HG03280 (cell line): ENCODE measurements around the gene PCGF6.

Experiments
- ATAC-seq: cut with Tn5 transposase; IDR thresholded peaks from one replicate; pipeline ENCODE4 v1.9.1; 2021; ENCODE audit warnings: mild to moderate bottlenecking, moderate library complexity; ENCODE audit not compliant: unreplicated experiment

PCGF6 gene

GRCh38 chr10:103327906-103328305 is 23.0 kb downstream of the PCGF6 start:
- ATAC-seq = no peak

- no peak for ATAC-seq
These were observed 34.9 kb downstream of the PCGF6 start for GRCh38 chr10:103316087-103316486.

GRCh38 chr10:103310197-103310596 is 40.7 kb downstream of the PCGF6 start:
- ATAC-seq = no peak

DNA sequence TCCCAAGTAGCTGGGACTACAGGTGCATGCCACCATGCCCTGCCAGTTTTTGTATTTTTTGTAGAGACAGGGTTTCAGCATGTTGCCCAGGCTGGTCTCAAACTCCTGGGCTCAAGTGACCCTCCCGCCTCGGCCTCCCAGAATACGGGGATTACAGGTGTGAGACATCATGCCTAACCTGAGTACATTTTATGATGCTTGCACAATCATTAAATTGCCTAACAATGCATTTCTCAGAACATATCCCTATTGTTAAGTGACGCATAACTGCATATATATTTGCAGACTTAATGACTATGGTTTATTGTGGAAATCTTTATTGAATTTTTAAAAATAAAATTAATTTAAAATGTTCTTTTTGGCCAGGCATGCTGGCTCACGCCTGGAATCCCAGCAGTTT is 43.3 kb downstream of the PCGF6 start:
- ATAC-seq = no peak

DNA sequence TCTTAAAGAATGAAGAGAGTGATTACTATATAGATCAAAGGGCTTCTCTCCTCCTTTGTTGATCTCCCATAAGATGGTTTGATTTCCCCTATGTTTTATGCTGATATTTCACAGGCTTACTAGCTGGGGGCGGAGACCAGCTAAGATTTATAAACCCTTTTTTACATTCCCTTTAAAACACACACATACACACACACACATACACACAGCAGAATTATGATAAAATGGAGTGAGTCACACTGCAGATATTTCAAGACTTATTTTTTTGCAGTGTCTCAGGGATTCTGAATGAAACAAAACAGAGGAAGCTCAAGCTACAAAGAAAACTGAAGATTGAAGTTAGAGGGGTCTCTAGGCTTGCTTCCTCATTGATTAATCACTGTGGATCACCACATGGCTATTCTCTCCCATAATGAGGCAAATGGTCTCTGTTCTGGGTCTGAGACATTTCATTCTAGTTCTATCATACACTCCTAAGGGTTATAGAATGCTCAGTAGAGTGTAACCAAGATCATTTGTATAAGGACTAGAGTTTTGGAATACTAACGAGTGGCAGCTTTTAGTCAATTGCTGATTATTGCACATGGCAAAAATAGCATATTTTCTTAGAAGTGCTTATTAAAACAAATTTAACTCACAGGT is 55.4 kb downstream of the PCGF6 start:
- no peak for ATAC-seq

DNA sequence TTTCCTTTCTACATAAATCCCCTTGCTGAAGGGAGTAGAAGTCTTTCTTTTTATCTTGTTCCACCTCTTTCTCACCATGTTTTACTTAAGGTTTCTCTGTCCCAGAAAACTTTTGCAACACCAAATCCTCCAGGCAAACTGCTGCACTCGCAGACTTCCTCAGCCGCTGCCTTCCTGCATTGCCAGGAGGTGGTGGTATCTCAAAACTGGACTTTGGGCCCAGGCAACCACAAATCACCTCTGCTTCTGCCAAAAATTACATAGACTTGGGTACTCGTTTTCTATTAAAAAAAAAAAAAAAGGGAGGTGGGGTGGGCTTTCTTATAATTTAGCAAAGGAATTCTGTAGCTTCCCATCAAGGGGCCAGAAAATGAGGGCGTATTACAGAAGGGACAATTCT is 59.4 kb downstream of the PCGF6 start:
- ATAC-seq = no peak

DNA sequence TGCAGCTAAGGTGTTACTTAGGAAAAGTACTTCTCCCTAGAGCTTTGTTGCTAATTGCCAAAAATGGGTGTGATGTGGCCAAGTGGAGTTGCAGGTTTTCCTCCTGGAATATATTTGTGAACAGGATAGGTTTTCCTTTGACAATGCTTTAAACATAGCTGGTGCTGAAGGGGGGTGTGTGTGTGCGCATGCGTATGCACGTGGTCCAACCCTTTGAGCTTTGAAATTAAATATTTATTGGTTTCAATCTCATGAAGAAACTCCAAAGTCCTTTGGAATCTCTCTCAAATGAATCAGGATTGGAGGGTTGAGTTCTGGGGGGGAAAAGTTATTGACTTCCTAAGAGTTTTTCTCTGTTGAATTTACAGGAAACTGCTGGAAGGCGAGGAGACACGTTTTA is 62.9 kb downstream of the PCGF6 start:
- no peak for ATAC-seq

DNA sequence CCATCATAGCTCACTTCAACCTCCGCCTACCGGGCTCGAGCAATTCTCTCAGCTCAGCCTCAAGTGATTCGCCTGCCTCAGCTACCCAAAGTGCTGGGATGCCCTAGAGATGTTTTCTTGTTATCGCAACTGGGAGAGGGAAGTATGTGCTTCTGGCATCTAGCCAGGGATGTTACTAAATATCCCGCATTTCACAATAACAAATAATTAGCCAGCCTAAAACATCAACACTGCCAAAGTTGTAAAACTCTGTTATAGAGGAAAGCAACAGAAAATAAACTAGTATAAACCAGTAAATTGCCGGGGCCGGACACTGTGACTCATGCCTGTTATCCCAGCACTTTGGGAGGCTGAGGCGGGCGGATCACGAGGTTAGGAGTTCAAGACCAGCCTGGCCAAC is 66.8 kb downstream of the PCGF6 start:
- no peak for ATAC-seq

- ATAC-seq = no peak
These were observed 68.0 kb downstream of the PCGF6 start for GRCh38 chr10:103282961-103283360.

GRCh38 chr10:103281753-103282152 is 69.2 kb downstream of the PCGF6 start:
- ATAC-seq = no peak

- no peak for ATAC-seq
These were observed 70.4 kb downstream of the PCGF6 start for GRCh38 chr10:103280506-103280905.

DNA sequence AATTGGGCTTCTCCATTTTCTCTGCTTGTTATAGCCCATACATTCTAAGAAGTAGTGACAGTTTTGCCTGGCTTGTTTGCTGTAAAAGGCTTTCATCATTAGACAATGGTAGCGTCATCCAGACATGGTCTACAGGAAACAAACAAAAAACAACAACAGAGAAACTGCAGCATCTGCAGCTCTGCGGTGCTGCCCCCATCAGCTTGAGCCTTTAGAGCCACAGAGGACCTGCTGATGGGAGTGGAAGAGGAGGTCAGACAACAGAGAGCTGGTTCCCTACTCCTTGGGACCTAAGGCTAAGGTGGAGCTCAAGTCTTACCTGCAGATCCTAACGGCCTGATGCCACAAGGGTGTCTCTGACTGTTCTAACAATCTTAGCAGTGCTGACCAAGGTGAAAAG is 70.9 kb downstream of the PCGF6 start:
- no peak for ATAC-seq

GRCh38 chr10:103278862-103279298 is 72.1 kb downstream of the PCGF6 start:
- no peak for ATAC-seq

- no peak for ATAC-seq
These were observed 72.5 kb downstream of the PCGF6 start for GRCh38 chr10:103278537-103278823.

DNA sequence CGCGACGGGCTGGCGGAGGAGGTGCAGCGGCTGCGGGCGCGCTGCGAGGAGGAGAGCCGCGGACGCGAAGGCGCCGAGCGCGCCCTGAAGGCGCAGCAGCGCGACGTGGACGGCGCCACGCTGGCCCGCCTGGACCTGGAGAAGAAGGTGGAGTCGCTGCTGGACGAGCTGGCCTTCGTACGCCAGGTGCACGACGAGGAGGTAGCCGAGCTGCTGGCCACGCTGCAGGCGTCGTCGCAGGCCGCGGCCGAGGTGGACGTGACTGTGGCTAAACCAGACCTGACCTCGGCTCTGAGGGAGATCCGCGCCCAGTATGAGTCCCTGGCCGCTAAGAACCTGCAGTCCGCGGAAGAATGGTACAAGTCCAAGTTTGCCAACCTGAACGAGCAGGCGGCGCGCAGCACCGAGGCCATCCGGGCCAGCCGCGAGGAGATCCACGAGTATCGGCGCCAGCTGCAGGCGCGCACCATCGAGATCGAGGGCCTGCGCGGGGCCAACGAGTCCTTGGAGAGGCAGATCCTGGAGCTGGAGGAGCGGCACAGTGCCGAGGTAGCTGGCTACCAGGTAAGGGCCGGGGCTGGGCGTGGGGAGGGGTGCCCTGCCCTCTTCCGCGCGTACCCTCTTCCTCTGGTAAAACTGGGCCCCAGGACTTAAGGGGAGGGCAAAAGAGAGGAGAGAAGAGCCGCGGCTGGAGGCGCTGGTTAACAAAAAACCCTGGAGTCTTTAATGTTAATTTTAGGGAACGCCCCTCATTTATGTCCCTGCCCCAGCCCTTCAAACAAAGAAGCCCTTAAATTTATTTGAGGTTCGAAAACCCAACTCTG is 73.0 kb downstream of the PCGF6 start:
- ATAC-seq = no peak

GRCh38 chr10:103276896-103277712 is 73.8 kb downstream of the PCGF6 start, which contains the start of gene INA:
Gene INA (plus strand): TSS chr10:103277138. CDS start chr10:103277212, 74 bp downstream.
- no peak for ATAC-seq

GRCh38 chr10:103276251-103276895 is 74.6 kb downstream of the PCGF6 start:
- ATAC-seq = no peak

- no peak for ATAC-seq
These were observed 77.9 kb downstream of the PCGF6 start for GRCh38 chr10:103273041-103273441.

GRCh38 chr10:103265717-103266329 is 85.1 kb downstream of the PCGF6 start:
- no peak for ATAC-seq

- no peak for ATAC-seq
These were observed 88.7 kb downstream of the PCGF6 start for GRCh38 chr10:103262229-103262628.

GRCh38 chr10:103259989-103260388 is 91.0 kb downstream of the PCGF6 start:
- ATAC-seq = no peak
